ENCODE data around the gene SS18L1.

Gene SS18L1

GRCh38 chr20:62219992-62220665 is 76.6 kb downstream of the SS18L1 start, which contains the start of gene HRH3:
TSS of gene HRH3 (minus strand) at chr20:62220278. CDS start at chr20:62219970, 308 bp downstream.
- TF ChIP-seq POLR2A (IDR thresholded peaks at IDR 0.05; ENCODE audit: low read depth, low read length) (no peak), POU2F2 (IDR thresholded peaks at IDR 0.05; ENCODE audit: low read depth, low read length) (no peak), TAF1 (IDR thresholded peaks at IDR 0.05; ENCODE audit: low read depth, low read length) (no peak), SPI1 (IDR thresholded peaks at IDR 0.05; ENCODE audit: low read depth, low read length) (no peak), PAX5 (IDR thresholded peaks at IDR 0.05; ENCODE audit: insufficient read depth, low read length, severe bottlenecking) (no peak), POLR2AphosphoS5 (IDR thresholded peaks at IDR 0.05; ENCODE audit: low read depth, low read length) (no peak)
- DNase-seq (ENCODE audit: insufficient read length, low spot score) = peak; percentile 91
- FAIRE-seq = no peak

- DNase-seq (ENCODE audit: insufficient read length, low spot score) = no peak
- TF ChIP-seq PAX5 (IDR thresholded peaks at IDR 0.05; ENCODE audit: insufficient read depth, low read length, severe bottlenecking) = no peak
- no peak for TF ChIP-seq TAF1 (IDR thresholded peaks at IDR 0.05; ENCODE audit: low read depth, low read length)
- TF ChIP-seq POU2F2 (IDR thresholded peaks at IDR 0.05; ENCODE audit: low read depth, low read length) = no peak
- no peak for TF ChIP-seq POLR2AphosphoS5 (IDR thresholded peaks at IDR 0.05; ENCODE audit: low read depth, low read length)
- TF ChIP-seq SPI1 (IDR thresholded peaks at IDR 0.05; ENCODE audit: low read depth, low read length) = no peak
- TF ChIP-seq POLR2A (IDR thresholded peaks at IDR 0.05; ENCODE audit: low read depth, low read length) = no peak
- no peak for FAIRE-seq
Measured at GRCh38 chr20:62220666-62221568, 77.3 kb downstream of the SS18L1 start.

GRCh38 chr20:62222266-62222850 is 78.8 kb downstream of the SS18L1 start:
- TF ChIP-seq POU2F2 (IDR thresholded peaks at IDR 0.05; ENCODE audit: low read depth, low read length) (no peak), POLR2AphosphoS5 (IDR thresholded peaks at IDR 0.05; ENCODE audit: low read depth, low read length) (no peak), SPI1 (IDR thresholded peaks at IDR 0.05; ENCODE audit: low read depth, low read length) (no peak), TAF1 (IDR thresholded peaks at IDR 0.05; ENCODE audit: low read depth, low read length) (no peak), PAX5 (IDR thresholded peaks at IDR 0.05; ENCODE audit: insufficient read depth, low read length, severe bottlenecking) (no peak)
- no peak for FAIRE-seq
- no peak for DNase-seq (ENCODE audit: insufficient read length, low spot score)

GRCh38 chr20:62222972-62223371 is 79.4 kb downstream of the SS18L1 start:
- DNase-seq (ENCODE audit: insufficient read length, low spot score) = no peak
- FAIRE-seq = no peak
- TF ChIP-seq SPI1 (IDR thresholded peaks at IDR 0.05; ENCODE audit: low read depth, low read length) = no peak
- TF ChIP-seq POLR2A (IDR thresholded peaks at IDR 0.05; ENCODE audit: low read depth, low read length) = no peak
- no peak for TF ChIP-seq PAX5 (IDR thresholded peaks at IDR 0.05; ENCODE audit: insufficient read depth, low read length, severe bottlenecking)
- TF ChIP-seq TAF1 (IDR thresholded peaks at IDR 0.05; ENCODE audit: low read depth, low read length) = no peak
- no peak for TF ChIP-seq POLR2AphosphoS5 (IDR thresholded peaks at IDR 0.05; ENCODE audit: low read depth, low read length)
- TF ChIP-seq POU2F2 (IDR thresholded peaks at IDR 0.05; ENCODE audit: low read depth, low read length) = no peak

- no peak for DNase-seq (ENCODE audit: insufficient read length, low spot score)
- TF ChIP-seq POLR2AphosphoS5 (IDR thresholded peaks at IDR 0.05; ENCODE audit: low read depth, low read length) (no peak), POU2F2 (IDR thresholded peaks at IDR 0.05; ENCODE audit: low read depth, low read length) (no peak), SPI1 (IDR thresholded peaks at IDR 0.05; ENCODE audit: low read depth, low read length) (no peak), TAF1 (IDR thresholded peaks at IDR 0.05; ENCODE audit: low read depth, low read length) (no peak), POLR2A (IDR thresholded peaks at IDR 0.05; ENCODE audit: low read depth, low read length) (no peak), PAX5 (IDR thresholded peaks at IDR 0.05; ENCODE audit: insufficient read depth, low read length, severe bottlenecking) (no peak)
- no peak for FAIRE-seq
Measured at GRCh38 chr20:62223571-62223970, 80.0 kb downstream of the SS18L1 start.

GRCh38 chr20:62224113-62224855 is 80.7 kb downstream of the SS18L1 start:
- TF ChIP-seq POLR2A (IDR thresholded peaks at IDR 0.05; ENCODE audit: low read depth, low read length) (no peak), TAF1 (IDR thresholded peaks at IDR 0.05; ENCODE audit: low read depth, low read length) (no peak), POU2F2 (IDR thresholded peaks at IDR 0.05; ENCODE audit: low read depth, low read length) (no peak), PAX5 (IDR thresholded peaks at IDR 0.05; ENCODE audit: insufficient read depth, low read length, severe bottlenecking) (no peak), SPI1 (IDR thresholded peaks at IDR 0.05; ENCODE audit: low read depth, low read length) (no peak)
- FAIRE-seq (no peak), DNase-seq (ENCODE audit: insufficient read length, low spot score) (no peak)

GRCh38 chr20:62225026-62225425 is 81.5 kb downstream of the SS18L1 start:
- FAIRE-seq (no peak), DNase-seq (ENCODE audit: insufficient read length, low spot score) (no peak)
- TF ChIP-seq SPI1 (IDR thresholded peaks at IDR 0.05; ENCODE audit: low read depth, low read length) (no peak), TAF1 (IDR thresholded peaks at IDR 0.05; ENCODE audit: low read depth, low read length) (no peak), PAX5 (IDR thresholded peaks at IDR 0.05; ENCODE audit: insufficient read depth, low read length, severe bottlenecking) (no peak), POLR2A (IDR thresholded peaks at IDR 0.05; ENCODE audit: low read depth, low read length) (no peak), POU2F2 (IDR thresholded peaks at IDR 0.05; ENCODE audit: low read depth, low read length) (no peak), POLR2AphosphoS5 (IDR thresholded peaks at IDR 0.05; ENCODE audit: low read depth, low read length) (no peak)

GRCh38 chr20:62225820-62226635 is 82.5 kb downstream of the SS18L1 start:
- FAIRE-seq (no peak), DNase-seq (ENCODE audit: insufficient read length, low spot score) (no peak)
- TF ChIP-seq PAX5 (IDR thresholded peaks at IDR 0.05; ENCODE audit: insufficient read depth, low read length, severe bottlenecking) = no peak
